ENCODE measurements around the gene MIGA2. TPM values are rescaled to one million over a fixed set of nuclear protein-coding genes. Genes with fewer than 3 reads are reported as not detected.

Gene MIGA2
- total and polyA plus RNA-seq, 9 of the 15 experiments (the other 6 are each of a cell fraction or from before 2014, with no cell fraction given) = 0.15 to 54.1 (median 18.0) TPM

GRCh38 chr9:129110740-129111527 is 74.5 kb downstream of the MIGA2 start, which contains the start of the genes CRAT and PTPA (continued):
- TF ChIP-seq MGA (IDR thresholded peaks at IDR 0.05) (no peak; the same call in 1 of the 2 replicates), NFE2 (IDR thresholded peaks at IDR 0.05; ENCODE audit: low read depth) (no peak), C11orf30 (IDR thresholded peaks at IDR 0.05; ENCODE audit: low read depth) (no peak), ZNF224 (CRISPR knock-in tag; IDR thresholded peaks at IDR 0.05) (no peak), SRSF1 (IDR thresholded peaks at IDR 0.05; ENCODE audit: low read depth, low read length) (no peak), ZNF282 (CRISPR knock-in tag; IDR thresholded peaks at IDR 0.05) (no peak), MNT (conservative IDR thresholded peaks at IDR 0.05) (peak; percentile 75 to 80), SMARCE1 (IDR thresholded peaks at IDR 0.05) (peak; percentile 58; the same call in 1 of the 2 replicates)
- TF ChIP-seq, protein P1, sequence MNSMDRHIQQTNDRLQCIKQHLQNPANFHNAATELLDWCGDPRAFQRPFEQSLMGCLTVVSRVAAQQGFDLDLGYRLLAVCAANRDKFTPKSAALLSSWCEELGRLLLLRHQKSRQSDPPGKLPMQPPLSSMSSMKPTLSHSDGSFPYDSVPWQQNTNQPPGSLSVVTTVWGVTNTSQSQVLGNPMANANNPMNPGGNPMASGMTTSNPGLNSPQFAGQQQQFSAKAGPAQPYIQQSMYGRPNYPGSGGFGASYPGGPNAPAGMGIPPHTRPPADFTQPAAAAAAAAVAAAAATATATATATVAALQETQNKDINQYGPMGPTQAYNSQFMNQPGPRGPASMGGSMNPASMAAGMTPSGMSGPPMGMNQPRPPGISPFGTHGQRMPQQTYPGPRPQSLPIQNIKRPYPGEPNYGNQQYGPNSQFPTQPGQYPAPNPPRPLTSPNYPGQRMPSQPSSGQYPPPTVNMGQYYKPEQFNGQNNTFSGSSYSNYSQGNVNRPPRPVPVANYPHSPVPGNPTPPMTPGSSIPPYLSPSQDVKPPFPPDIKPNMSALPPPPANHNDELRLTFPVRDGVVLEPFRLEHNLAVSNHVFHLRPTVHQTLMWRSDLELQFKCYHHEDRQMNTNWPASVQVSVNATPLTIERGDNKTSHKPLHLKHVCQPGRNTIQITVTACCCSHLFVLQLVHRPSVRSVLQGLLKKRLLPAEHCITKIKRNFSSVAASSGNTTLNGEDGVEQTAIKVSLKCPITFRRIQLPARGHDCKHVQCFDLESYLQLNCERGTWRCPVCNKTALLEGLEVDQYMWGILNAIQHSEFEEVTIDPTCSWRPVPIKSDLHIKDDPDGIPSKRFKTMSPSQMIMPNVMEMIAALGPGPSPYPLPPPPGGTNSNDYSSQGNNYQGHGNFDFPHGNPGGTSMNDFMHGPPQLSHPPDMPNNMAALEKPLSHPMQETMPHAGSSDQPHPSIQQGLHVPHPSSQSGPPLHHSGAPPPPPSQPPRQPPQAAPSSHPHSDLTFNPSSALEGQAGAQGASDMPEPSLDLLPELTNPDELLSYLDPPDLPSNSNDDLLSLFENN (IDR thresholded peaks at IDR 0.05; ENCODE audit: low read depth in 2 of 2, low read length in 2 of 2) = peak in 1 of 2 experiments; percentile 66; a peak in 2 of 4 replicates
